GM21786 (cell line): Measurements from ENCODE around the gene LRRC4B.

ENCODE experiments used
- ATAC-seq: cut with Tn5 transposase; IDR thresholded peaks from one replicate; pipeline ENCODE4 v1.9.1; 2021; ENCODE audit not compliant: unreplicated experiment

Gene LRRC4B

GRCh38 chr19:50573741-50574461, 5.7 kb upstream of the LRRC4B start:
- ATAC-seq = no peak

GRCh38 chr19:50570997-50571396, 2.8 kb upstream of the LRRC4B start:
- no peak for ATAC-seq

- no peak for ATAC-seq
These were observed 1.8 kb upstream of the LRRC4B start for GRCh38 chr19:50569938-50570540.

- ATAC-seq = no peak
These were observed 778 bp upstream of the LRRC4B start for GRCh38 chr19:50568728-50569698.

- ATAC-seq = no peak
These were observed 988 bp downstream of the LRRC4B start for GRCh38 chr19:50567052-50567841.

- no peak for ATAC-seq
These were observed 2.0 kb downstream of the LRRC4B start for GRCh38 chr19:50565984-50566903.

GRCh38 chr19:50564229-50565105, 3.8 kb downstream of the LRRC4B start:
- ATAC-seq = no peak

- no peak for ATAC-seq
These were observed 4.6 kb downstream of the LRRC4B start for GRCh38 chr19:50563597-50563996.

GRCh38 chr19:50562996-50563395, 5.2 kb downstream of the LRRC4B start:
- no peak for ATAC-seq

GRCh38 chr19:50562329-50562728, 5.9 kb downstream of the LRRC4B start:
- no peak for ATAC-seq

GRCh38 chr19:50559636-50560035, 8.6 kb downstream of the LRRC4B start:
- ATAC-seq = no peak

- ATAC-seq = no peak
These were observed 9.8 kb downstream of the LRRC4B start for GRCh38 chr19:50558449-50558848.

GRCh38 chr19:50558039-50558438, 10.2 kb downstream of the LRRC4B start:
- no peak for ATAC-seq

GRCh38 chr19:50557009-50557613, 11.1 kb downstream of the LRRC4B start:
- ATAC-seq = no peak

GRCh38 chr19:50556282-50557008, 11.8 kb downstream of the LRRC4B start:
- no peak for ATAC-seq

GRCh38 chr19:50555450-50556281, 12.6 kb downstream of the LRRC4B start:
- no peak for ATAC-seq

GRCh38 chr19:50555033-50555432, 13.2 kb downstream of the LRRC4B start:
- ATAC-seq = no peak
